ENCODE measurements around the gene C16orf92.
A peak's percentile ranks its signal among the peaks of the same experiment; 100 is the strongest.

C16orf92 gene

GRCh38 chr16:30052671-30053372 is 29.8 kb downstream of the C16orf92 start:
- H3K27ac ChIP-seq = peak overlapping the region; percentile 33; the same call in 1 of the 2 replicates
- no peak for TF ChIP-seq CTCF (conservative IDR thresholded peaks at IDR 0.05)

GRCh38 chr16:30053376-30054015 is 30.5 kb downstream of the C16orf92 start:
- no peak for TF ChIP-seq CTCF (conservative IDR thresholded peaks at IDR 0.05)
- peak overlapping the region; percentile 33; the same call in 1 of the 2 replicates for H3K27ac ChIP-seq

GRCh38 chr16:30054451-30054850 is 31.5 kb downstream of the C16orf92 start:
- no peak for TF ChIP-seq CTCF (conservative IDR thresholded peaks at IDR 0.05)
- H3K27ac ChIP-seq = no peak overlapping the region

- TF ChIP-seq CTCF (conservative IDR thresholded peaks at IDR 0.05) = peak; percentile 41
Observed at GRCh38 chr16:30054959-30055553, 32.1 kb downstream of the C16orf92 start.

GRCh38 chr16:30060346-30060745 is 37.3 kb downstream of the C16orf92 start:
- no peak for TF ChIP-seq CTCF (conservative IDR thresholded peaks at IDR 0.05)
- peak overlapping the region; percentile 93 for H3K27ac ChIP-seq

More at GRCh38 chr16:30054959-30055553, 32.1 kb downstream of the C16orf92 start:
- no peak overlapping the region for H3K27ac ChIP-seq

- peak overlapping the region; percentile 93 for H3K27ac ChIP-seq
- TF ChIP-seq CTCF (conservative IDR thresholded peaks at IDR 0.05) = no peak
Observed at GRCh38 chr16:30060836-30061554, 38.0 kb downstream of the C16orf92 start.
